ENCODE results near the gene THRAP3. TPM values are rescaled to one million over a fixed set of nuclear protein-coding genes. Genes with fewer than 3 reads are reported as not detected.

THRAP3 gene
- total and polyA plus RNA-seq, 2 of the 8 experiments (the other 6 are each of a cell fraction or from before 2014, with no cell fraction given): 40.2 to 183 TPM

DNA sequence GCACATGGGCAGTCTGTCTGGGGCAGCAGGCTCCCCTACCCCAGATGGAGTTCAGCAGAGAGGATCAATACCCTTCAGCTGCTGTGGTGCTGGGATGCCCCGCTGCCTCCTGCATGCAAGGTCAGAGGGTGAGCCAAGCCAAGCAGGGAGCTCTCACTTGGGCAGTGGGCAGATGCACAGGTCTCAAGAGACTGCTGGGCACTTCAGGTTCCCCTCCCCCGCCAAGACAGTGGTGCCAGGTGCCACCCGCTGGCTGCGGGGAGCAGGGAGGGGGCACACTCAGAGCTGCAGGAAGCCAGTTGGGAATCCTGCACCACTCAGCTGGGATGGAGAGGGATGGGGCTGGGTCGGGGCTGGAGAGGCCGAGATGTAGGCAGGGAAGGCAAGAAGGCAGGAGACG is 115.0 kb downstream of the THRAP3 start:
- Histone ChIP-seq H3K14ac (ENCODE audit: insufficient read length) (no peak overlapping the region), H2AFZ (ENCODE audit: low read length) (no peak overlapping the region), H3K23me2 (ENCODE audit: low read depth, low read length) (no peaks in the 10 kb centered on the region), H4K91ac (replicated peaks; ENCODE audit: insufficient read length, low read length) (no peak overlapping the region), H3K36me3 (ENCODE audit: control insufficient read depth in 2 of 4, insufficient read depth in 4 of 4, low read length in 3 of 4) (peaks cover 0 to 11% (median 4%) of the 10 kb centered on the region in 4 experiments; a peak in 4 of 8 replicates), H3K9me3 (ENCODE audit: insufficient read depth in 2 of 2, low read depth in 1 of 2, low read length in 1 of 2) (no peaks in the 10 kb centered on the region), H3K4ac (replicated peaks; ENCODE audit: insufficient read length, low read depth, low read length) (no peak overlapping the region), H3K23ac (ENCODE audit: insufficient read length) (no peak overlapping the region), H4K20me1 (replicated peaks in 1 of 2; ENCODE audit: control insufficient read depth in 1 of 2, insufficient read depth in 2 of 2, low read length in 2 of 2) (peaks cover 0 to 3% of the 10 kb centered on the region in 2 experiments), H3K56ac (replicated peaks; ENCODE audit: insufficient read length, low read depth, low read length) (no peak overlapping the region), H4K5ac (ENCODE audit: insufficient read length, low read depth, low read length) (no peak overlapping the region), H3K79me1 (ENCODE audit: low read depth, low read length) (no peaks in the 10 kb centered on the region), H2BK5ac (ENCODE audit: low read depth, low read length) (no peak overlapping the region), H2BK12ac (ENCODE audit: low read depth, low read length) (no peak overlapping the region), H4K8ac (ENCODE audit: extremely low read depth, insufficient read depth, low read length) (no peak overlapping the region), H3K27ac (ENCODE audit: low read depth, low read length) (no peak overlapping the region), H3K4me3 (ENCODE audit: extremely low read depth in 1 of 4, insufficient read depth in 2 of 4, low read depth in 3 of 4, low read length in 4 of 4) (no peak overlapping the region), H3K4me1 (replicated peaks in 1 of 4; ENCODE audit: control insufficient read depth in 3 of 4, insufficient read depth in 4 of 4, low read length in 3 of 4) (no peaks in the 10 kb centered on the region; a peak in 1 of 7 replicates), H2BK120ac (replicated peaks; ENCODE audit: low read depth, low read length) (no peak overlapping the region), H3K27me3 (replicated peaks in 1 of 4; ENCODE audit: control insufficient read depth in 3 of 4, extremely low read depth in 1 of 4, insufficient read depth in 3 of 4, low read length in 3 of 4) (no peaks in the 10 kb centered on the region; a peak in 3 of 7 replicates), H2BK20ac (ENCODE audit: low read length) (no peak overlapping the region), H2BK15ac (ENCODE audit: low read length) (no peak overlapping the region), H2AK5ac (ENCODE audit: low read depth, low read length) (no peak overlapping the region), H3K9ac (replicated peaks in 1 of 4; ENCODE audit: extremely low read depth in 1 of 4, low read depth in 3 of 4, low read length in 3 of 4) (no peak overlapping the region), H3K18ac (ENCODE audit: extremely low read depth, low read length) (no peak overlapping the region), H3K79me2 (ENCODE audit: control insufficient read depth in 1 of 2, insufficient read depth in 2 of 2, low read length in 2 of 2) (no peaks in the 10 kb centered on the region), H3K4me2 (ENCODE audit: insufficient read depth in 1 of 2, low read depth in 2 of 2, low read length in 2 of 2) (no peak overlapping the region)
- CTCF ChIA-PET (ENCODE audit: partially characterized antibody): interaction anchor here (0.6 to 10.0 kb wide), 4 partner anchors 13 to 57 kb away, joined by 3 to 150 read pairs (median 4); no protein-coding TSS in a partner anchor
- 91% methylated on average over 7 of the region's 7 CpGs; no CpG with 5 or more reads in 1 of the 2 experiments for WGBS, 2 experiments (ENCODE audit: extremely low coverage in 1 of 2, insufficient coverage in 1 of 2, insufficient read length in 1 of 2, insufficient replicate concordance in 2 of 2, low coverage in 1 of 2, low lambda C conversion rate in 2 of 2, missing lambda C conversion rate in 1 of 2)
- DNase-seq (ENCODE audit: low read depth in 1 of 2, low spot score in 2 of 2) (no peak), FAIRE-seq (no peak)
- POLR2A ChIA-PET (ENCODE audit: partially characterized antibody): interaction anchor here (1.1 to 4.3 kb wide), 3 partner anchors 14 to 21 kb away, joined by 3 to 23 read pairs (median 19); partner anchors contain the start of gene EVA1B
- TF ChIP-seq NANOG (IDR thresholded peaks at IDR 0.05; ENCODE audit: insufficient read depth, low read depth, low read length, poor library complexity, severe bottlenecking) (no peak), SUZ12 (IDR thresholded peaks at IDR 0.05; ENCODE audit: low read length) (no peak), RXRA (IDR thresholded peaks at IDR 0.05; ENCODE audit: insufficient read depth, low read depth, low read length) (no peak)

All from H1 (cell line).